OCI-LY3 (cell line): Measurements from ENCODE around the gene PTCSC3.

ENCODE experiments used
- H2AFZ ChIP-seq: fragments of 200-600, 300-600 bp; shearing (Covaris generic); 2 replicates; pipeline ENCODE4 v1.6.0; 2014; ENCODE audit warnings: antibody characterized with exemption, low read depth, low read length
- H3K27ac ChIP-seq: fragments of 200-600, 300-600 bp; sonication (generic); 2 replicates; pipeline ENCODE4 v1.5.1; 2014; ENCODE audit warnings: mild to moderate bottlenecking, low read length, moderate library complexity, mixed read lengths
- H3K27me3 ChIP-seq: fragments of 200-600, 300-600 bp; sonication (generic); 2 replicates; pipeline ENCODE4 v1.6.1; 2014; ENCODE audit warnings: low read depth, low read length, mixed read lengths
- H3K36me3 ChIP-seq: fragments of 200-600, 300-600 bp; sonication (generic); replicated peaks from 2 replicates; pipeline ENCODE3; 2014; ENCODE audit warnings: low read depth, low read length, mixed read lengths
- H3K4me1 ChIP-seq: fragments of 300-600, 200-600 bp; sonication (generic); 2 replicates; pipeline ENCODE4 v1.6.1; 2014; ENCODE audit warnings: low read length, mixed read lengths
- H3K4me2 ChIP-seq: fragments of 200-600, 300-600 bp; sonication (generic); 2 replicates; pipeline ENCODE4 v1.6.1; 2014; ENCODE audit warnings: low read length, mixed read lengths
- H3K4me3 ChIP-seq: fragments of 300-600, 200-600 bp; sonication (generic); 2 replicates; pipeline ENCODE4 v1.5.1; 2014; ENCODE audit warnings: antibody characterized with exemption, mild to moderate bottlenecking, low read length, moderate library complexity
- H3K79me2 ChIP-seq: fragments of 300-600, 200-600 bp; shearing (Covaris generic); 2 replicates; pipeline ENCODE4 v1.6.1; 2014; ENCODE audit warnings: mild to moderate bottlenecking, low read length, mixed read lengths
- H3K9ac ChIP-seq: fragments of 300-600, 200-600 bp; shearing (Covaris generic); 2 replicates; pipeline ENCODE4 v1.6.0; 2014; ENCODE audit warnings: mild to moderate bottlenecking, low read length, moderate library complexity
- H3K9me3 ChIP-seq: fragments of 200-600, 300-600 bp; shearing (Covaris generic); 2 replicates; pipeline ENCODE4 v1.6.1; 2014; ENCODE audit warnings: low read length, mixed read lengths; ENCODE audit not compliant: insufficient read depth
- H4K20me1 ChIP-seq: fragments of 200-600, 300-600 bp; sonication (generic); 2 replicates; pipeline ENCODE4 v1.6.1; 2016; ENCODE audit warnings: low read length, mixed read lengths; ENCODE audit not compliant: insufficient read depth
- EZH2phosphoT487 ChIP-seq: fragments of 200-600 bp; shearing (Covaris generic); IDR thresholded peaks from 2 replicates; pipeline ENCODE4 v1.6.1; 2018; ENCODE audit warnings: antibody characterized with exemption, mixed run types, low read depth
- TF ChIP-seq, protein P1 (sequence below): fragments of 200-600, 300-600 bp; sonication (generic); IDR thresholded peaks from 2 replicates; pipeline ENCODE4 v1.5.1; 2014; ENCODE audit warnings: antibody characterized with exemption, low read length, low read depth

Gene PTCSC3

DNA sequence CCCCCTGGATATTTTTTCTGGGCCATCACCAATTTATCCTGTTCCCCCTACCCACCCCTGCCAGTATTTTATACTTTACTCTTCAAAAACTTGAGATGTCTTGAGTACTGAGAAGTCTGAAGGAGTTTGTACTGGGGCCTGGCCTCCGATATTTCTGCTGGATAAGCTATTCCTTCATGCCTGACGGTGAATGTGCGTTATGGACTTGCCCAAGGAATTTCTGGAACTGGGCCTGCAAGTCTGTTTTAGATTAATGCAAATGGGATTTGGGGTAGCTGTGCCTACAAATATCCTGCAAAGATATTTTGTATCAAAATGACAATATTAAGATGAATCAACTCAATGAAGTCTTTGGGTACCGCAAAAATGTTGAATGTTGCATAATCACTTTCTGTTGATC, at the start of gene PTCSC3:
PTCSC3 (minus strand) TSS at position 199 of the 400 bp plus-strand sequence.
- Histone ChIP-seq H3K79me2 (no peaks in the 10 kb centered on the region), H3K9me3 (no peaks in the 10 kb centered on the region), H3K4me3 (no peak within 1 kb of the TSS), H3K9ac (no peak within 1 kb of the TSS), H3K27ac (no peak within 1 kb of the TSS), H3K36me3 (no peaks in the 10 kb centered on the region), H4K20me1 (no peaks in the 10 kb centered on the region), H2AFZ (no peak within 1 kb of the TSS), H3K4me2 (no peak within 1 kb of the TSS), H3K27me3 (peaks cover 28% of the 10 kb centered on the region), H3K4me1 (no peaks in the 10 kb centered on the region)
- no peak for TF ChIP-seq EZH2phosphoT487

DNA sequence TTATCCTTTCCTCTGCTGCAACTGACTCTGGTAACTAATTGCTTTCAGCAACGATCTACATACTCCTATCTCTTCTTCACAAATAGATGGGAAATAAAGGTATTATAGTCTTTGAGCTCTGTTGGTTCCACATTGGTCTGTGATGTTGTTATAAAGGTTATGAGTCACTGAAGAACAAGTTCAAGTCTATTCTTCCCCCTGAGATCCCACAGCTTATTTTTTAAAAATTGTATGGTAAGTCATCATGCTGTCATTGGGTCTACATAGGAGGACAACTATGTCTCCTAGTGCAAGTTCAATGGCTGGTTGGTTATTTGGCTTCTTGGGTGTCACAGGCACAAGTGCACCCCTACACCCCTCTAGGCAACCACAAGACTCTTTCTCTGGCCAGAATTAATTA, 49.6 kb upstream of the PTCSC3 start:
- Histone ChIP-seq H3K9me3 (no peaks in the 10 kb centered on the region), H3K9ac (no peak overlapping the region), H3K4me2 (no peak overlapping the region), H3K4me1 (no peaks in the 10 kb centered on the region), H3K79me2 (no peaks in the 10 kb centered on the region), H3K36me3 (no peaks in the 10 kb centered on the region), H3K27me3 (peaks cover 3% of the 10 kb centered on the region; the same call in 1 of the 2 replicates), H3K4me3 (no peak overlapping the region), H4K20me1 (no peaks in the 10 kb centered on the region), H2AFZ (no peak overlapping the region), H3K27ac (no peak overlapping the region)
- no peak for TF ChIP-seq EZH2phosphoT487
- TF ChIP-seq, protein P1, sequence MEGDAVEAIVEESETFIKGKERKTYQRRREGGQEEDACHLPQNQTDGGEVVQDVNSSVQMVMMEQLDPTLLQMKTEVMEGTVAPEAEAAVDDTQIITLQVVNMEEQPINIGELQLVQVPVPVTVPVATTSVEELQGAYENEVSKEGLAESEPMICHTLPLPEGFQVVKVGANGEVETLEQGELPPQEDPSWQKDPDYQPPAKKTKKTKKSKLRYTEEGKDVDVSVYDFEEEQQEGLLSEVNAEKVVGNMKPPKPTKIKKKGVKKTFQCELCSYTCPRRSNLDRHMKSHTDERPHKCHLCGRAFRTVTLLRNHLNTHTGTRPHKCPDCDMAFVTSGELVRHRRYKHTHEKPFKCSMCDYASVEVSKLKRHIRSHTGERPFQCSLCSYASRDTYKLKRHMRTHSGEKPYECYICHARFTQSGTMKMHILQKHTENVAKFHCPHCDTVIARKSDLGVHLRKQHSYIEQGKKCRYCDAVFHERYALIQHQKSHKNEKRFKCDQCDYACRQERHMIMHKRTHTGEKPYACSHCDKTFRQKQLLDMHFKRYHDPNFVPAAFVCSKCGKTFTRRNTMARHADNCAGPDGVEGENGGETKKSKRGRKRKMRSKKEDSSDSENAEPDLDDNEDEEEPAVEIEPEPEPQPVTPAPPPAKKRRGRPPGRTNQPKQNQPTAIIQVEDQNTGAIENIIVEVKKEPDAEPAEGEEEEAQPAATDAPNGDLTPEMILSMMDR = no peak

DNA sequence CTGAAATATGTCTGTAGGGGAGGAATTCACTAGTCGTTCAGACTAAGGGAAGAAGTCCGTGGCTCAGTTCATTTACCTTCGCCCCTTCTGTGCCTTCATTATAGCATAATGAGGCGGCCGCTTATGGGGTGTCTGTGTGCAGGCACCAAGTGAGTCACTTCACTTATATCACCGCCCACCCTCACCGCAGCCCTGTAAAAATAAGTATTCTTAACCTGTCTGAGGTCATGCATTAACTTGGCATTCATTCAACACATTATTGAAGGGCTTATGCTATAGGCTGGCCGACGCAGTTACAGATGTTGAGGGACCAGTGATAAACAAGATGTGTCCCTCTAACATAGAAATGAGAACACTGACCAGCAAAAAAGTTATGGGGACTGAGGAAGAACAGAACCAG, 47.7 kb upstream of the PTCSC3 start:
- H2AFZ ChIP-seq = no peak overlapping the region
- H3K36me3 ChIP-seq = no peaks in the 10 kb centered on the region
- H3K4me3 ChIP-seq = no peak overlapping the region
- H3K27me3 ChIP-seq = peaks cover 10% of the 10 kb centered on the region; the same call in 1 of the 2 replicates
- no peak overlapping the region for H3K4me2 ChIP-seq
- no peaks in the 10 kb centered on the region for H3K79me2 ChIP-seq
- H4K20me1 ChIP-seq = no peaks in the 10 kb centered on the region
- no peaks in the 10 kb centered on the region for H3K4me1 ChIP-seq
- H3K9ac ChIP-seq = no peak overlapping the region
- no peak overlapping the region for H3K27ac ChIP-seq
- H3K9me3 ChIP-seq = no peaks in the 10 kb centered on the region
- no peak for TF ChIP-seq EZH2phosphoT487
- TF ChIP-seq, protein P1 = no peak

DNA sequence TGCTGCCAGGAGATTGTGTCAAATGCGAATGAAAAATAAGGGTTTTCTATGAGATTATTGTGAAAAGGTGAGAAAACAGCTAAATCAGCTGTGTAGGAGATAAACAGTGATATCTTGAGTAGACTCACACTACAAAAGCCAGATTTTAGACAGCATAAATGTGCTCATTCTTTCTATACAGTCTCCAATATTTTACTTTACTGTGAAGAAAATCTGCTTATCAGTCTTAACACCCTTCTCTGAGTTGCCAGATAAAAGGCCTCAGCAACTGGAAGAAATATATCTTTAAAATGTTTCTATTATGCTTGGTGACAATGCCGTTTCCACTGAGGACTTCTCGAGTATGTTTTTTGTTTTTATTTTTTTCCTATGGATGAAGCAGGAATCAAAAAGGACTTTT, 47.0 kb upstream of the PTCSC3 start:
- no peak overlapping the region for H3K9ac ChIP-seq
- TF ChIP-seq, protein P1 = no peak
- no peak for TF ChIP-seq EZH2phosphoT487
- H3K36me3 ChIP-seq = no peaks in the 10 kb centered on the region
- no peak overlapping the region for H2AFZ ChIP-seq
- no peaks in the 10 kb centered on the region for H4K20me1 ChIP-seq
- no peaks in the 10 kb centered on the region for H3K9me3 ChIP-seq
- peaks cover 14% of the 10 kb centered on the region; the same call in 1 of the 2 replicates for H3K27me3 ChIP-seq
- H3K4me3 ChIP-seq = no peak overlapping the region
- H3K4me1 ChIP-seq = no peaks in the 10 kb centered on the region
- H3K4me2 ChIP-seq = no peak overlapping the region
- no peak overlapping the region for H3K27ac ChIP-seq
- H3K79me2 ChIP-seq = no peaks in the 10 kb centered on the region
